Retinal pigment epithelial cell (primary cell): ENCODE data around the gene AK2.
A peak's percentile ranks its signal among the peaks of the same experiment; 100 is the strongest.
"Not testable (repeated sequence)": the region's sequence is repeated elsewhere in the genome, so short reads cannot be mapped to it uniquely, and the experiment has no call there.

Experiments
- DNase-seq: peaks from one replicate; pipeline ENCODE4 v3.0.0-alpha.2; 2010; ENCODE audit warnings: low read depth
- H3K4me3 ChIP-seq: 2 replicates; pipeline ENCODE4 v1.5.1; 2011; ENCODE audit warnings: mild to moderate bottlenecking, low read length, control low read depth, moderate library complexity
- TF ChIP-seq, protein P1 (sequence below): conservative IDR thresholded peaks from 2 replicates; pipeline ENCODE4 v1.5.1; 2011; ENCODE audit warnings: low read depth, low read length, control low read depth, inconsistent platforms

The AK2 gene

DNA sequence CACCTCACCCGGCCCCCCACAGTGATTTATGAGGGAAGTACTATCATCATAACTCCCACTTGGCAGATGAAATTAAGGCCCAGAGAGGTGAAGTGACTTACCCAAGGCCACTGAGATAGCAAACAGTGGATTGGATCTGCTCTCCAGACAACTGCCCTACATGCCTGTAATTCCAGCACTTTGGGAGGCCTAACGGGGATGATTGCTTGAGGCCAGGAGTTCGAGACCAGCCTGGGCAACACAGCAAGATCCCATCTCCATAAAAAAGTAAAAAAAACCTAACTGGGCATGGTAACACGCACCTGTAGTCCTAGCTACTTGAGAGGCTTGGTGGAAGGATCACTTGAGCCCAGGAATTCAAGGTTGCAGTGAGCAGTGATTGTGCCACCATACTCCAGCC, 57.8 kb downstream of the AK2 start:
- no peak for DNase-seq
- H3K4me3 ChIP-seq = no peak overlapping the region
- TF ChIP-seq, protein P1, sequence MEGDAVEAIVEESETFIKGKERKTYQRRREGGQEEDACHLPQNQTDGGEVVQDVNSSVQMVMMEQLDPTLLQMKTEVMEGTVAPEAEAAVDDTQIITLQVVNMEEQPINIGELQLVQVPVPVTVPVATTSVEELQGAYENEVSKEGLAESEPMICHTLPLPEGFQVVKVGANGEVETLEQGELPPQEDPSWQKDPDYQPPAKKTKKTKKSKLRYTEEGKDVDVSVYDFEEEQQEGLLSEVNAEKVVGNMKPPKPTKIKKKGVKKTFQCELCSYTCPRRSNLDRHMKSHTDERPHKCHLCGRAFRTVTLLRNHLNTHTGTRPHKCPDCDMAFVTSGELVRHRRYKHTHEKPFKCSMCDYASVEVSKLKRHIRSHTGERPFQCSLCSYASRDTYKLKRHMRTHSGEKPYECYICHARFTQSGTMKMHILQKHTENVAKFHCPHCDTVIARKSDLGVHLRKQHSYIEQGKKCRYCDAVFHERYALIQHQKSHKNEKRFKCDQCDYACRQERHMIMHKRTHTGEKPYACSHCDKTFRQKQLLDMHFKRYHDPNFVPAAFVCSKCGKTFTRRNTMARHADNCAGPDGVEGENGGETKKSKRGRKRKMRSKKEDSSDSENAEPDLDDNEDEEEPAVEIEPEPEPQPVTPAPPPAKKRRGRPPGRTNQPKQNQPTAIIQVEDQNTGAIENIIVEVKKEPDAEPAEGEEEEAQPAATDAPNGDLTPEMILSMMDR = no peak

DNA sequence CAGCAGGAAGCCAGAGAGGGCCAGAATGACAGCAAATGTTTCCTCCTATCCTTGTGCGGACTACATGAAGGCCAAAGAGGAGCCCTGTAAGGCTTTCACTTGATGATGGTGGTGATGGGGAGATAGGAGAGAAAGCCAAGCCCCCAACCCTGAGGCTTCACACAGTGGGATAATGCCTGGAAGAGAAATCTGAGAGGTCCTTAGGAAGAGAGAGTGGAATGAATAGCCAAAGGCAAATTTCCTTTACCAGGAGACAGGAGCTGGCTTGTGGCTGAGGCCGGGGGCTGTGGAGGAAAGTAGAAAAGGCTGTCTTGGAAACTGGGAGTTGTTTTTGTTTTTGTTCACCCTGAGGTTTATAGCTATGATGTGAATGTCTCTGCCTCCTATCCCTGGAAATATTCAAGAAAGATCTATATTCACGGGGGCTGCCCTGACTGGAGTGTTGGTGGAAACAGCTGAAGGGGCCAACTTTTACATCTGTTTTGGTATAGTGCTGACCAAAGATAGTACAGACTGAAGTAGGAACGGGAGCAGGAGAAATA, 59.1 kb downstream of the AK2 start:
- TF ChIP-seq, protein P1 = no peak
- DNase-seq = no peak
- H3K4me3 ChIP-seq = no peak overlapping the region

GRCh38 chr1:32975055-32975454, 61.6 kb downstream of the AK2 start:
- H3K4me3 ChIP-seq, DNase-seq: not testable (repeated sequence)

DNA sequence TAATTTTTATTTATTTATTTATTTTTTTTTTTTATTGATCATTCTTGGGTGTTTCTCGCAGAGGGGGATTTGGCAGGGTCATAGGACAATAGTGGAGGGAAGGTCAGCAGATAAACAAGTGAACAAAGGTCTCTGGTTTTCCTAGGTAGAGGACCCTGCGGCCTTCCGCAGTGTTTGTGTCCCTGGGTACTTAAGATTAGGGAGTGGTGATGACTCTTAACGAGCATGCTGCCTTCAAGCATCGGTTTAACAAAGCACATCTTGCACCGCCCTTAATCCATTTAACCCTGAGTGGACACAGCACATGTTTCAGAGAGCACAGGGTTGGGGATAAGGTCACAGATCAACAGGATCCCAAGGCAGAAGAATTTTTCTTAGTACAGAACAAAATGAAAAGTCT, 63.2 kb downstream of the AK2 start:
- H3K4me3 ChIP-seq = peak overlapping the region; percentile 61
- not testable (repeated sequence) for DNase-seq

DNA sequence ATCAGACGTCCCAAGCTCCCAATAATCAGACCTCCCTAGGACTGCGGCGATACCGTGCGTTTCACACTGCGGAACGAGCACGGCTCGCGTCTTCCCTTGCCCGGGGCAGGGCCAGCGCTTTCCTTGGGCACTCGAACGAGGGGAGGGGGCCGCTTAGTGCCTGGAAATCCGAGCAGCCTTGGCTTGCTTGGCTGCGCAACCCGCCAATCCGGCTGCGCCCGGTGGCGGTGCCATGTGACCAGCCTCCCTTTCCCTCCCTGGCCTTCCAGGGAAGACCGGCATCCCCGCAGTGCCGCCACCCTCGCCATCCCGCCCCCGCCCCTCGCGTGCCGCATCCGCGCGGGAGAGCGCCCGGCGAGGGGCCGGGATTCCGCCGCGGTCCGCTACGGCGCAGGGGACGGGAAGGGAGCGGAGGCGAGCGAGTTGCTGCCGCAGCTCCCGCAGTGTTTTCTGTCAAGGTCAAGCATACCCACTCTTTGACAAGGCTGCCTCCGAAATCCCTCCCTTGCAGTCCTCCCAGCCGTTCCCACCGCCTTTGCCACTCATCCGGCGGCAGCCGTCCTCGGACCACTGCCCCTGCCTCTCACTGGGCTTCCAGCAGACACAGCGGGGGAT, 63.8 kb downstream of the AK2 start:
- TF ChIP-seq, protein P1 = no peak
- peak overlapping the region; percentile 61 for H3K4me3 ChIP-seq
- peak; percentile 45 for DNase-seq

- H3K4me3 ChIP-seq = no peak overlapping the region
- no peak for DNase-seq
- TF ChIP-seq, protein P1 = no peak
Observed at GRCh38 chr1:32971576-32971975, 65.1 kb downstream of the AK2 start.

GRCh38 chr1:32971156-32971555, 65.5 kb downstream of the AK2 start:
- no peak for DNase-seq
- TF ChIP-seq, protein P1 = no peak
- no peak overlapping the region for H3K4me3 ChIP-seq

DNA sequence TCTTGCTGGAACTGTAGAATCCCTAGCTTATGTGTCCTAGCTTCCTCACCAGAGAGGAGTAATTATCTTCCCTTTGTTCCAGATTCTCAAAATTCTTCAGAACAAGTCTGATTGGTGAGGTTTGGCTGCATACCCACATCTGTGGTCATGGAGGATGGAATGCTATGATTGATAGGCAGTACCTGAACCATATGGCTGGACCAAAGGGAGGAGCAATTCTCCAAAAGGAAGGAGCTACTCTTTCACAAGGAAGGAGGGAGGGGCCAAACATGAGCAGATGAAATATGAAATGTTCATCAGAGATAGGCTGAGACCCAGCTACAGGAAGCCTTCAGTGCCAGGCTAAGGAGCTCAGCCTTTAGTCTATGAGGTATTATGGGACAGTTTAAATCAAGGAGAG, 67.1 kb downstream of the AK2 start:
- no peak for DNase-seq
- H3K4me3 ChIP-seq = no peak overlapping the region
- TF ChIP-seq, protein P1 = no peak
